ENCODE results near the gene SPTBN1.

DNA sequence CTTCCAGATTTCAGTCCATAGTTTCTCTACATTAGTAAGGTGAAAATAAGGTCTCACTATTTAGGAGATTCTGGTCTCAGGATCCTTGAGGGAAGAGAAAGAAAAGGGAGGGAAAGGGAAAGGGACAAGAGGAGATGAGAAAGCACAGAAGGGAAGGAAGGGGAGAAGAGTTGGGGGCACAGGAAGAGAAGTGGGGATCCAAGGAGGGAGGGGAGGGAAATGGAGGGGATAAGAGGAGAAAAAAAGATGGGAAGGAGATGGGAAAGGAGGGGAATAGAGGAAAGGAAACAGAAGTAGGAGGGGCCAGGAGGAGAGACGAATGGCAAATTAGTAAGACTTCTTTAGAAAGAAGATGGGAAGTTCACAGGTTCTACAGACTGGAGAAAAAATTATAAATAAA is 39.2 kb upstream of the SPTBN1 start:
- TF ChIP-seq POLR2A (IDR thresholded peaks at IDR 0.05): no peak
- TF ChIP-seq, protein P1, sequence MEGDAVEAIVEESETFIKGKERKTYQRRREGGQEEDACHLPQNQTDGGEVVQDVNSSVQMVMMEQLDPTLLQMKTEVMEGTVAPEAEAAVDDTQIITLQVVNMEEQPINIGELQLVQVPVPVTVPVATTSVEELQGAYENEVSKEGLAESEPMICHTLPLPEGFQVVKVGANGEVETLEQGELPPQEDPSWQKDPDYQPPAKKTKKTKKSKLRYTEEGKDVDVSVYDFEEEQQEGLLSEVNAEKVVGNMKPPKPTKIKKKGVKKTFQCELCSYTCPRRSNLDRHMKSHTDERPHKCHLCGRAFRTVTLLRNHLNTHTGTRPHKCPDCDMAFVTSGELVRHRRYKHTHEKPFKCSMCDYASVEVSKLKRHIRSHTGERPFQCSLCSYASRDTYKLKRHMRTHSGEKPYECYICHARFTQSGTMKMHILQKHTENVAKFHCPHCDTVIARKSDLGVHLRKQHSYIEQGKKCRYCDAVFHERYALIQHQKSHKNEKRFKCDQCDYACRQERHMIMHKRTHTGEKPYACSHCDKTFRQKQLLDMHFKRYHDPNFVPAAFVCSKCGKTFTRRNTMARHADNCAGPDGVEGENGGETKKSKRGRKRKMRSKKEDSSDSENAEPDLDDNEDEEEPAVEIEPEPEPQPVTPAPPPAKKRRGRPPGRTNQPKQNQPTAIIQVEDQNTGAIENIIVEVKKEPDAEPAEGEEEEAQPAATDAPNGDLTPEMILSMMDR (IDR thresholded peaks at IDR 0.05): no peak
